ENCODE results near the gene LRMDA.
A peak's percentile ranks its signal among the peaks of the same experiment; 100 is the strongest.

Gene LRMDA

DNA sequence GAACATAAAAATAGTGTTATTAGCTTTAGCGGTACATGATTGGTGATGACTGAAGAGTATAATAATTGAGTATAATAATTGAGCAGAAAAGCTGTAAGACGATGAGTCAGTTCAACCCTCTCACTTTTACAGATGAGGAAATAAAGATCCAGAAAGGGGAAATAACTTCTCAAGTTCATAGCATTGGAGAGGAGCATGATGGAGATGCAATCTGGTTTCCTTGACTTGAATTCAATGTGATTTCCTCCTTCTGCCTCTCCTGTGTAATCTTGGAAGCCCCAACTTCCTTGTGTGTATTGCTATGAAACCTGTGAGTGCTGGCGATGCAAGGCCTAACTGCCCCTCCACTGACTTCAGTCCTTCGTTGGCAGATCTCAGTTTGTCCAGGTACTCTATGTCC lies 265.1 kb downstream of the LRMDA start:
- ChIA-PET POLR2A (no interaction called here), CTCF (interaction anchor here (0.6 to 1.0 kb wide), 2 partner anchors 10 to 71 kb away, joined by 3 to 6 read pairs; no protein-coding TSS in a partner anchor)
- Histone ChIP-seq H3K36me3 (ENCODE audit: control insufficient read depth in 2 of 2, insufficient read depth in 1 of 2, low read length in 2 of 2) (no peaks in the 10 kb centered on the region), H3K4me1 (ENCODE audit: control insufficient read depth, insufficient read depth, low read length) (no peaks in the 10 kb centered on the region), H3K9me3 (ENCODE audit: control insufficient read depth, insufficient read depth, low read depth, low read length) (no peaks in the 10 kb centered on the region; the same call in 1 of the 2 replicates), H3K27ac (ENCODE audit: extremely low read depth, low read depth, low read length) (no peak overlapping the region), H3K4me3 (ENCODE audit: low read depth, low read length) (no peak overlapping the region)
- TF ChIP-seq, protein P1, sequence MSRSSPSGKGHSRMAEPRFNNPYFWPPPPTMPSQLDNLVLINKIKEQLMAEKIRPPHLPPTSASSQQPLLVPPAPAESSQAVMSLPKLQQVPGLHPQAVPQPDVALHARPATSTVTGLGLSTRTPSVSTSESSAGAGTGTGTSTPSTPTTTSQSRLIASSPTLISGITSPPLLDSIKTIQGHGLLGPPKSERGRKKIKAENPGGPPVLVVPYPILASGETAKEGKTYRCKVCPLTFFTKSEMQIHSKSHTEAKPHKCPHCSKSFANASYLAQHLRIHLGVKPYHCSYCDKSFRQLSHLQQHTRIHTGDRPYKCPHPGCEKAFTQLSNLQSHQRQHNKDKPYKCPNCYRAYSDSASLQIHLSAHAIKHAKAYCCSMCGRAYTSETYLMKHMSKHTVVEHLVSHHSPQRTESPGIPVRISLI (tag by site-specific recombination; IDR thresholded peaks at IDR 0.05): no peak
- TF ChIP-seq ZFHX2 (tag by site-specific recombination; conservative IDR thresholded peaks at IDR 0.05) (no peak), ZNF521 (tag by site-specific recombination; IDR thresholded peaks at IDR 0.05) (no peak), ZNF324 (tag by site-specific recombination; IDR thresholded peaks at IDR 0.05) (no peak), ZNF629 (tag by site-specific recombination; IDR thresholded peaks at IDR 0.05) (no peak), RBAK (tag by site-specific recombination; IDR thresholded peaks at IDR 0.05) (no peak), ZNF423 (tag by site-specific recombination; IDR thresholded peaks at IDR 0.05) (no peak), ZNF707 (tag by site-specific recombination; IDR thresholded peaks at IDR 0.05) (no peak), ZNF354C (tag by site-specific recombination; IDR thresholded peaks at IDR 0.05; ENCODE audit: borderline replicate concordance, low read depth) (no peak), ZNF174 (tag by site-specific recombination; IDR thresholded peaks at IDR 0.05) (no peak), ZNF138 (tag by site-specific recombination; IDR thresholded peaks at IDR 0.05; ENCODE audit: borderline replicate concordance) (no peak), ZBTB17 (tag by site-specific recombination; IDR thresholded peaks at IDR 0.05) (no peak)
- TF ChIP-seq, protein P2, sequence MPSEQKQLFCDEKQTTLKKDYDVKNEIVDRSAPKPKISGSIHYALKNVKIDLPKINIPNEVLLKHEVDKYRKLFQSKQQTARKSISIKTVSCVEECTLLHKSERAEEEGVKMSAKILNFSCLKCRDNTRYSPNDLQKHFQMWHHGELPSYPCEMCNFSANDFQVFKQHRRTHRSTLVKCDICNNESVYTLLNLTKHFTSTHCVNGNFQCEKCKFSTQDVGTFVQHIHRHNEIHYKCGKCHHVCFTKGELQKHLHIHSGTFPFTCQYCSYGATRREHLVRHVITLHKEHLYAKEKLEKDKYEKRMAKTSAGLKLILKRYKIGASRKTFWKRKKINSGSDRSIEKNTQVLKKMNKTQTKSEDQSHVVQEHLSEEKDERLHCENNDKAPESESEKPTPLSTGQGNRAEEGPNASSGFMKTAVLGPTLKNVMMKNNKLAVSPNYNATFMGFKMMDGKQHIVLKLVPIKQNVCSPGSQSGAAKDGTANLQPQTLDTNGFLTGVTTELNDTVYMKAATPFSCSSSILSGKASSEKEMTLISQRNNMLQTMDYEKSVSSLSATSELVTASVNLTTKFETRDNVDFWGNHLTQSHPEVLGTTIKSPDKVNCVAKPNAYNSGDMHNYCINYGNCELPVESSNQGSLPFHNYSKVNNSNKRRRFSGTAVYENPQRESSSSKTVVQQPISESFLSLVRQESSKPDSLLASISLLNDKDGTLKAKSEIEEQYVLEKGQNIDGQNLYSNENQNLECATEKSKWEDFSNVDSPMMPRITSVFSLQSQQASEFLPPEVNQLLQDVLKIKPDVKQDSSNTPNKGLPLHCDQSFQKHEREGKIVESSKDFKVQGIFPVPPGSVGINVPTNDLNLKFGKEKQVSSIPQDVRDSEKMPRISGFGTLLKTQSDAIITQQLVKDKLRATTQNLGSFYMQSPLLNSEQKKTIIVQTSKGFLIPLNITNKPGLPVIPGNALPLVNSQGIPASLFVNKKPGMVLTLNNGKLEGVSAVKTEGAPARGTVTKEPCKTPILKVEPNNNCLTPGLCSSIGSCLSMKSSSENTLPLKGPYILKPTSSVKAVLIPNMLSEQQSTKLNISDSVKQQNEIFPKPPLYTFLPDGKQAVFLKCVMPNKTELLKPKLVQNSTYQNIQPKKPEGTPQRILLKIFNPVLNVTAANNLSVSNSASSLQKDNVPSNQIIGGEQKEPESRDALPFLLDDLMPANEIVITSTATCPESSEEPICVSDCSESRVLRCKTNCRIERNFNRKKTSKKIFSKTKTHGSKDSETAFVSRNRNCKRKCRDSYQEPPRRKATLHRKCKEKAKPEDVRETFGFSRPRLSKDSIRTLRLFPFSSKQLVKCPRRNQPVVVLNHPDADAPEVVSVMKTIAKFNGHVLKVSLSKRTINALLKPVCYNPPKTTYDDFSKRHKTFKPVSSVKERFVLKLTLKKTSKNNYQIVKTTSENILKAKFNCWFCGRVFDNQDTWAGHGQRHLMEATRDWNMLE (tag by site-specific recombination; conservative IDR thresholded peaks at IDR 0.05; ENCODE audit: low read depth): no peak
- TF ChIP-seq, protein P3, sequence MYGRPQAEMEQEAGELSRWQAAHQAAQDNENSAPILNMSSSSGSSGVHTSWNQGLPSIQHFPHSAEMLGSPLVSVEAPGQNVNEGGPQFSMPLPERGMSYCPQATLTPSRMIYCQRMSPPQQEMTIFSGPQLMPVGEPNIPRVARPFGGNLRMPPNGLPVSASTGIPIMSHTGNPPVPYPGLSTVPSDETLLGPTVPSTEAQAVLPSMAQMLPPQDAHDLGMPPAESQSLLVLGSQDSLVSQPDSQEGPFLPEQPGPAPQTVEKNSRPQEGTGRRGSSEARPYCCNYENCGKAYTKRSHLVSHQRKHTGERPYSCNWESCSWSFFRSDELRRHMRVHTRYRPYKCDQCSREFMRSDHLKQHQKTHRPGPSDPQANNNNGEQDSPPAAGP (tag by site-specific recombination; IDR thresholded peaks at IDR 0.05): no peak
- TF ChIP-seq, protein P4, sequence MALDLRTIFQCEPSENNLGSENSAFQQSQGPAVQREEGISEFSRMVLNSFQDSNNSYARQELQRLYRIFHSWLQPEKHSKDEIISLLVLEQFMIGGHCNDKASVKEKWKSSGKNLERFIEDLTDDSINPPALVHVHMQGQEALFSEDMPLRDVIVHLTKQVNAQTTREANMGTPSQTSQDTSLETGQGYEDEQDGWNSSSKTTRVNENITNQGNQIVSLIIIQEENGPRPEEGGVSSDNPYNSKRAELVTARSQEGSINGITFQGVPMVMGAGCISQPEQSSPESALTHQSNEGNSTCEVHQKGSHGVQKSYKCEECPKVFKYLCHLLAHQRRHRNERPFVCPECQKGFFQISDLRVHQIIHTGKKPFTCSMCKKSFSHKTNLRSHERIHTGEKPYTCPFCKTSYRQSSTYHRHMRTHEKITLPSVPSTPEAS (tag by site-specific recombination; IDR thresholded peaks at IDR 0.05): no peak

DNA sequence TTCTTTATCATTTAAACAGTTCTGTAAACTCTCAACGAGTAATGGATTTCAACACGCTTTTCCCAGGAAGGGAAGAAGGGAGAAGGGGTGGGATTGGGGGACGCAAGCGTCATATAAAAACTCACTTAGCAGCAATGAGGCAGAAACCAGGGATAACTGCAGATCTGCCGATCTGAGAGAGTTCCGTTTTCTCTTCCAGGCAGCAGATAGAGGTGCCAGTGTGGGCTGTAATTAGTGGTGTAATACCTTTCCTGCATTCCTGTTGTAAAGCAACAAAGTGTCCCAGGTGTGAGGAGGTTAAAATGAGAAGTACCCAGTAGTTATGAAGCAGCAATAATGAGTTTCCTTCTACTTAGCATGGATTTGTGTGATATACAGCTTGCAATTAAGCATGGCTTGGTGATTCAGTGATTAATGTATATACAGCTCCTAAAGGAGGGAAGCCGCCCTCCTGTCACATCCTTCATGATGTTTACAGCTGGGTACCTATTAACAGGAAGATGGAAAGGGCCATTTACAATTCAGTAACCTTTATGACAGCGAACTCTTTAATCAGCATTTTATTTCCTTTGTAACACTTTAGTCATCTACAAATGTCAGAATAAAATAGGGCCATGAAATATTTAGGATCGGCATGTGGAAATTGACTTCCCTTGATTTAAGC lies 271.9 kb downstream of the LRMDA start:
- no peaks in the 10 kb centered on the region for H3K9me3 ChIP-seq (ENCODE audit: control insufficient read depth, insufficient read depth, low read depth, low read length)
- H3K36me3 ChIP-seq (ENCODE audit: control insufficient read depth in 2 of 2, insufficient read depth in 1 of 2, low read length in 2 of 2): no peaks in the 10 kb centered on the region
- CTCF ChIA-PET: interaction anchor here (0.7 kb wide), 1 partner anchor 843 kb away, joined by 3 read pairs; no protein-coding TSS in a partner anchor
- no peak overlapping the region for H3K4me3 ChIP-seq (ENCODE audit: low read depth, low read length)
- no peaks in the 10 kb centered on the region for H3K4me1 ChIP-seq (ENCODE audit: control insufficient read depth, insufficient read depth, low read length)
- no peak overlapping the region for H3K27ac ChIP-seq (ENCODE audit: extremely low read depth, low read depth, low read length)
- POLR2A ChIA-PET: no interaction called here
- no peak for TF ChIP-seq GFI1B (tag by site-specific recombination; IDR thresholded peaks at IDR 0.05)
- no peak for TF ChIP-seq ZNF112 (tag by site-specific recombination; IDR thresholded peaks at IDR 0.05)
- no peak for TF ChIP-seq ZNF146 (tag by site-specific recombination; IDR thresholded peaks at IDR 0.05)
- no peak for TF ChIP-seq ZNF433 (tag by site-specific recombination; IDR thresholded peaks at IDR 0.05; ENCODE audit: low read depth)
- TF ChIP-seq, protein P4 (tag by site-specific recombination; IDR thresholded peaks at IDR 0.05): no peak
- no peak for TF ChIP-seq ZNF626 (tag by site-specific recombination; IDR thresholded peaks at IDR 0.05)
- peak; percentile 99 for TF ChIP-seq SP7 (tag by site-specific recombination; IDR thresholded peaks at IDR 0.05)
- TF ChIP-seq ZNF510 (tag by site-specific recombination; IDR thresholded peaks at IDR 0.05; ENCODE audit: insufficient replicate concordance): no peak
- TF ChIP-seq, protein P5, sequence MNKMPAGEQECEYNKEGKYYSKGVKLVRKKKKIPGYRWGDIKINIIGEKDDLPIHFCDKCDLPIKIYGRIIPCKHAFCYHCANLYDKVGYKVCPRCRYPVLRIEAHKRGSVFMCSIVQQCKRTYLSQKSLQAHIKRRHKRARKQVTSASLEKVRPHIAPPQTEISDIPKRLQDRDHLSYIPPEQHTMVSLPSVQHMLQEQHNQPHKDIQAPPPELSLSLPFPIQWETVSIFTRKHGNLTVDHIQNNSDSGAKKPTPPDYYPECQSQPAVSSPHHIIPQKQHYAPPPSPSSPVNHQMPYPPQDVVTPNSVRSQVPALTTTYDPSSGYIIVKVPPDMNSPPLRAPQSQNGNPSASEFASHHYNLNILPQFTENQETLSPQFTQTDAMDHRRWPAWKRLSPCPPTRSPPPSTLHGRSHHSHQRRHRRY (tag by site-specific recombination; IDR thresholded peaks at IDR 0.05): 0 out of 2 replicates have a peak, but pooled peaks have one; percentile 23
- no peak for TF ChIP-seq ZNF202 (tag by site-specific recombination; IDR thresholded peaks at IDR 0.05; ENCODE audit: borderline replicate concordance)
